HG03460 (cell line): Measurements from ENCODE around the gene ASF1A.
"Not testable (repeated sequence)": the region's sequence is repeated elsewhere in the genome, so short reads cannot be mapped to it uniquely, and the experiment has no call there.

ENCODE experiments used
- ATAC-seq: cut with Tn5 transposase; IDR thresholded peaks from one replicate; pipeline ENCODE4 v1.9.1; 2021; ENCODE audit not compliant: unreplicated experiment

ASF1A gene

GRCh38 chr6:118893807-118894424 lies at the start of gene ASF1A:
TSS of gene ASF1A (plus strand) at chr6:118894152. CDS start at chr6:118894414, 262 bp downstream.
- peak; percentile 63 for ATAC-seq

- ATAC-seq, result peak; percentile 56
These were observed 49.0 kb upstream of the ASF1A start for GRCh38 chr6:118844915-118845314.

- no peak for ATAC-seq
These were observed 40.5 kb upstream of the ASF1A start for GRCh38 chr6:118853408-118853807.

- no peak for ATAC-seq
These were observed 37.7 kb upstream of the ASF1A start for GRCh38 chr6:118856301-118856700.

- peak; percentile 52 for ATAC-seq
These were observed 34.4 kb upstream of the ASF1A start for GRCh38 chr6:118859517-118860064.

- no peak for ATAC-seq
These were observed 33.6 kb upstream of the ASF1A start for GRCh38 chr6:118860363-118860762.

- ATAC-seq, result no peak
These were observed 33.1 kb upstream of the ASF1A start for GRCh38 chr6:118860880-118861279.

GRCh38 chr6:118862443-118862842 lies 31.5 kb upstream of the ASF1A start:
- ATAC-seq, result no peak

- ATAC-seq, result no peak
These were observed 29.4 kb upstream of the ASF1A start for GRCh38 chr6:118864341-118865099.

- ATAC-seq, result no peak
These were observed 28.9 kb upstream of the ASF1A start for GRCh38 chr6:118865100-118865391.

GRCh38 chr6:118867181-118867580 lies 26.8 kb upstream of the ASF1A start:
- no peak for ATAC-seq

GRCh38 chr6:118868901-118869300 lies 25.1 kb upstream of the ASF1A start:
- not testable (repeated sequence) for ATAC-seq

- no peak for ATAC-seq
These were observed 24.6 kb upstream of the ASF1A start for GRCh38 chr6:118869350-118869749.

GRCh38 chr6:118869894-118870589 lies 23.9 kb upstream of the ASF1A start:
- no peak for ATAC-seq

- no peak for ATAC-seq
These were observed 22.6 kb upstream of the ASF1A start for GRCh38 chr6:118871331-118871730.

GRCh38 chr6:118872318-118872717 lies 21.6 kb upstream of the ASF1A start:
- no peak for ATAC-seq

GRCh38 chr6:118872726-118873125 lies 21.2 kb upstream of the ASF1A start:
- no peak for ATAC-seq

GRCh38 chr6:118873239-118873638 lies 20.7 kb upstream of the ASF1A start:
- no peak for ATAC-seq

GRCh38 chr6:118875672-118876071 lies 18.3 kb upstream of the ASF1A start:
- no peak for ATAC-seq

- ATAC-seq, result no peak
These were observed 17.8 kb upstream of the ASF1A start for GRCh38 chr6:118876198-118876597.

- ATAC-seq, result no peak
These were observed 17.1 kb upstream of the ASF1A start for GRCh38 chr6:118876814-118877213.

- ATAC-seq, result no peak
These were observed 16.1 kb upstream of the ASF1A start for GRCh38 chr6:118877806-118878205.
